Measurements from ENCODE around the gene SIRT4. TPM values are rescaled to one million over a fixed set of nuclear protein-coding genes. Genes with fewer than 3 reads are reported as not detected.

The SIRT4 gene
- total RNA-seq, 4 donors from 2014 or later = 0.70 to 5.0 TPM; not detected in 2

- H3K4me3 ChIP-seq = peak overlapping the region; percentile 84 to 98 (median 92)
- no peak for DNase-seq
- WGBS, 2 donors = 26 to 27% methylated on average over 4 to 5 of the region's 5 CpGs
- peaks cover 42 to 75% (median 45%) of the 10 kb centered on the region in 3 donors for H3K4me1 ChIP-seq
- intact Hi-C loops (cut with DNase I) = loop anchor here (2.0 kb wide), 1 partner anchor 35 kb away; no protein-coding TSS in a partner anchor
- H3K9me3 ChIP-seq = no peaks in the 10 kb centered on the region
- no peaks in the 10 kb centered on the region for H3K36me3 ChIP-seq
- H3K27me3 ChIP-seq = no peaks in the 10 kb centered on the region
- peak overlapping the region; percentile 89 to 95 (median 92) for H3K27ac ChIP-seq
- TF ChIP-seq CTCF (IDR thresholded peaks at IDR 0.05) (no peak), POLR2A (IDR thresholded peaks at IDR 0.05) (no peak)
These were observed 38.4 kb upstream of the SIRT4 start for GRCh38 chr12:120263748-120264085.

DNA sequence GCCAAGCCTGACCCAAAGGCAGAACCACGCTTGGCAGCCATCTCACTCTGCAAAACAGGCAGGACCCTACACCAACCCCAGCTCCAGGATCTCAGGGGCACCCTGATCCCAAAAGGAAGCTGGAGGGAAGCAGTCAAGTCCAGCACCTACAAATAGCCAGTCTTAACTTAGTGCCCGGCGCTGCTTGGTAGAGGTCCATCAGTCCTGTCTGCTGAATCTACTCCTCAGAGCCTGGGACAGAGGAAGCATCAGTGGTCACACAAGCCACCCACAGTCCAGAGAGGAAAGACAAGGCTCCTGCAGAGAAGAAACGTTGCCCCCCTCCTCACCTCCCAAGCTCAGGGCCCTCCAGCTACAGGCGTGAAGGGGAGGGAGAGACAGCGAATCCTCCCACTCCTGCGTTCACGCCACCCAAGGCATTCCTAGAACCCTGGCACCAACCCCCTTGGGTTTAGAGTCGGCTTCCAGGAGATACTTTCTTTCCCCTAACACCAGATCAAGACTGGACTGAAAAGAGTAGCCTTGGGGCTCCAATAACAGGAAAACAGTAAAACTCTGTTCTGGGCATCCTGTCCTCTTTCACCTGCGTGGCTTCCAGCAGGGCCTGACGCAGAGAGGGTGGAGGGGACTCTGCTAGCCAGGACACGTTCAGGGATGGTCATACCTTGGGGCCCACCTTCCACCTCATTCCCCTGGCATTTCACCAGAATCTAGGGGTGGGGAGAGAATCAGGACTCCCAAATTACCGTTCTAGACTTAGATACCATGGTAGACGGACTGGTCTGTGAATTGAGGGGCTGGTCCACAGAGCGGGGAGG is 37.8 kb upstream of the SIRT4 start:
- Histone ChIP-seq H3K27me3 (no peaks in the 10 kb centered on the region), H3K9me3 (no peaks in the 10 kb centered on the region), H3K36me3 (no peaks in the 10 kb centered on the region), H3K4me1 (peaks cover 37 to 69% (median 39%) of the 10 kb centered on the region in 3 donors), H3K4me3 (peak overlapping the region; percentile 84 to 98 (median 92)), H3K27ac (peak overlapping the region; percentile 89 to 95 (median 92))
- no peak for DNase-seq
- intact Hi-C loops (cut with DNase I) = loop anchor here (2.0 kb wide), 1 partner anchor 35 kb away; no protein-coding TSS in a partner anchor
- TF ChIP-seq CTCF (IDR thresholded peaks at IDR 0.05) (no peak), POLR2A (IDR thresholded peaks at IDR 0.05) (no peak)
- 11 to 38% methylated on average over 5 to 6 of the region's 15 CpGs for WGBS, 2 donors

GRCh38 chr12:120264904-120265472 is 37.1 kb upstream of the SIRT4 start:
- H3K9me3 ChIP-seq = no peaks in the 10 kb centered on the region
- no peaks in the 10 kb centered on the region for H3K36me3 ChIP-seq
- H3K4me1 ChIP-seq = peaks cover 30 to 62% (median 39%) of the 10 kb centered on the region in 3 donors
- H3K27ac ChIP-seq = peak overlapping the region; percentile 89 to 95 (median 92)
- DNase-seq = no peak
- TF ChIP-seq POLR2A (IDR thresholded peaks at IDR 0.05) = no peak
- H3K27me3 ChIP-seq = no peaks in the 10 kb centered on the region
- peak overlapping the region; percentile 84 to 98 (median 92) for H3K4me3 ChIP-seq
- intact Hi-C loops (cut with DNase I) = loop anchor here (2.0 kb wide), 1 partner anchor 36 kb away; no protein-coding TSS in a partner anchor
- whole genome bisulfite sequencing, 2 donors = 2 to 12% methylated on average over 2 to 7 of the region's 29 CpGs

DNA sequence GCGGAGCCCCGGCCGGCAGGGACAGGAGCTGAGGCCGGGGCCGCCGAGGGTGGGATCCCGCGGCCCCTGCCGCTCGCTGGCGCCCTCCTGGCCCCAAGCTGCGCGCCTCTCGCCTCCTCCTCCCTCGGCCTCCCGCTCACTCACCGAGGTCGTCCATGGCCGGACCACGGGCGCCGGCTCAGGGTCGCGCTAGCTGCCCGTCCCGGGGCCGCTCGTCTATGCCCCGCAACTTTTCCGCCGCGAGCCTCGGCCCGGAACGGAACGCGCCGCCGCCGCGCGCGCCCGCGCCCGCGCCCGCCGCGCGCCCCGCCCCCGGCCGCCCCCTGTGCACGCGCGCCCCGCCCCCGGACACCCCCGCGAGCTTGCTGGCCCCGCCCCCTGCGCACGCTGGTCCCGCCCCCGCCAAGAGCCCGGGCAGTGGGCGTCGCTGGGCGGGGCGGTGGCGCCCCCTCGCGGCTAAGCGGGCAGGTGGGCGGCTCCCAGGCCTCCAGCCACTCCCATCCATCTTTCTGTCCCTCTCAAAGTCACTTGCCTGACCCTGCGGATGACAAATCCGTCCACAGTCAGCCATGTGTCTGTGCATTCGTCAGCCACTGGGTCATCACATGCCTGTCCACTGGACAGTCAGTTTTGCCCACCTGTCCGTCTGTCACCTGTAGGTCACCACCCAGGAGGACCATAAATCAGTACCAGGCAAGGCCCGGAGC is 36.5 kb upstream of the SIRT4 start, which contains the start of gene PXN:
Gene PXN (minus strand): TSS at position 258 of the 707 bp plus-strand sequence. CDS start 101 bp downstream, at position 157.
- Histone ChIP-seq H3K4me3 (peak within 1 kb of the TSS; percentile 84 to 98 (median 92)), H3K27ac (peak within 1 kb of the TSS; percentile 89 to 95 (median 92)), H3K4me1 (peaks cover 29 to 56% (median 39%) of the 10 kb centered on the region in 3 donors), H3K9me3 (no peaks in the 10 kb centered on the region), H3K36me3 (no peaks in the 10 kb centered on the region), H3K27me3 (no peaks in the 10 kb centered on the region)
- intact Hi-C loops (cut with DNase I) = loop anchor here (2.0 kb wide), 1 partner anchor 37 kb away; no protein-coding TSS in a partner anchor
- TF ChIP-seq POLR2A (IDR thresholded peaks at IDR 0.05) (peak in 2 of 4 donors; percentile 71 to 82), CTCF (IDR thresholded peaks at IDR 0.05) (peak; percentile 73 to 88 (median 86))
- WGBS, 2 donors = 0 to 7% methylated on average over 4 to 9 of the region's 81 CpGs
- peak; percentile 54 for DNase-seq

- intact Hi-C loops (cut with DNase I) = no loop called here
- no peak for DNase-seq
- TF ChIP-seq POLR2A (IDR thresholded peaks at IDR 0.05) (no peak), CTCF (IDR thresholded peaks at IDR 0.05) (no peak)
- no peaks in the 10 kb centered on the region for H3K9me3 ChIP-seq
- no peaks in the 10 kb centered on the region for H3K27me3 ChIP-seq
- peak overlapping the region in 1 of 4 donors; percentile 97 for H3K4me3 ChIP-seq
- peaks cover 29 to 49% (median 39%) of the 10 kb centered on the region in 3 donors for H3K4me1 ChIP-seq
- H3K36me3 ChIP-seq = no peaks in the 10 kb centered on the region
- 17 to 31% methylated on average over 8 of the region's 8 CpGs for WGBS, 2 donors
- peak overlapping the region in 2 of 4 donors; percentile 32 to 51 for H3K27ac ChIP-seq
These were observed 35.8 kb upstream of the SIRT4 start for GRCh38 chr12:120266180-120266870.
